GM12891 (cell line): ENCODE measurements around the gene ARHGAP5.

Source experiments
- DNase-seq: peaks from one replicate; pipeline ENCODE4 v3.0.0; 2011; ENCODE audit warnings: low spot score; ENCODE audit not compliant: insufficient read length
- FAIRE-seq: peaks from 2 replicates; lab custom pipeline; 2011; peaks lifted over from hg19 to GRCh38; lab: Jason Lieb, UNC
- PAX5 ChIP-seq: IDR thresholded peaks from 2 replicates; pipeline ENCODE4 v1.6.1; 2011; ENCODE audit warnings: low read length, moderate library complexity, mild to moderate bottlenecking; ENCODE audit not compliant: insufficient read depth, severe bottlenecking
- POLR2A ChIP-seq: IDR thresholded peaks from 2 replicates; pipeline ENCODE4 v1.6.1; 2011; ENCODE audit warnings: low read depth, low read length, control low read depth
- POLR2AphosphoS5 ChIP-seq: IDR thresholded peaks from 2 replicates; pipeline ENCODE4 v1.6.1; 2011; ENCODE audit warnings: low read depth, low read length, control low read depth
- POU2F2 ChIP-seq: IDR thresholded peaks from 2 replicates; pipeline ENCODE4 v1.6.1; 2011; ENCODE audit warnings: low read depth, mild to moderate bottlenecking, control low read depth, low read length, moderate library complexity
- SPI1 ChIP-seq: IDR thresholded peaks from 2 replicates; pipeline ENCODE4 v1.6.1; 2011; ENCODE audit warnings: low read depth, low read length, control low read depth
- TAF1 ChIP-seq: IDR thresholded peaks from 2 replicates; pipeline ENCODE4 v1.6.1; 2011; ENCODE audit warnings: low read depth, low read length, control low read depth

The ARHGAP5 gene

GRCh38 chr14:32200368-32201192, 123.5 kb downstream of the ARHGAP5 start:
- no peak for FAIRE-seq
- TF ChIP-seq SPI1 (peak; percentile 97), PAX5 (no peak)
- DNase-seq, result no peak

- peak; percentile 51 for FAIRE-seq
- TF ChIP-seq PAX5 (no peak), POU2F2 (no peak), TAF1 (no peak), SPI1 (no peak), POLR2A (no peak), POLR2AphosphoS5 (no peak)
- DNase-seq, result peak; percentile 32
Observed at GRCh38 chr14:32201193-32201815, 124.2 kb downstream of the ARHGAP5 start.

- FAIRE-seq (no peak), DNase-seq (no peak)
- TF ChIP-seq POLR2AphosphoS5, result no peak
- TF ChIP-seq POU2F2, result peak; percentile 91
Observed at GRCh38 chr14:32201816-32202490, 124.8 kb downstream of the ARHGAP5 start, which contains the start of gene RNU6-7. RNU6-7 (plus strand) TSS chr14:32202045.

GRCh38 chr14:32202491-32202997, 125.4 kb downstream of the ARHGAP5 start:
- DNase-seq (no peak), FAIRE-seq (no peak)
- TF ChIP-seq PAX5, result no peak
- TF ChIP-seq POLR2AphosphoS5, result no peak
- no peak for TF ChIP-seq SPI1
- TF ChIP-seq POU2F2, result no peak
- TF ChIP-seq POLR2A, result no peak
- no peak for TF ChIP-seq TAF1

- peak; percentile 54 for DNase-seq
Observed at GRCh38 chr14:32202998-32203882, 126.1 kb downstream of the ARHGAP5 start, which contains the start of gene RNU6-8. RNU6-8 (minus strand) TSS chr14:32203269.

GRCh38 chr14:32203928-32204357, 126.8 kb downstream of the ARHGAP5 start:
- TF ChIP-seq POU2F2, result no peak
- no peak for TF ChIP-seq POLR2A
- TF ChIP-seq TAF1, result no peak
- no peak for TF ChIP-seq SPI1
- TF ChIP-seq PAX5, result no peak
- TF ChIP-seq POLR2AphosphoS5, result no peak
- DNase-seq, result no peak
- no peak for FAIRE-seq

More at GRCh38 chr14:32202998-32203882, 126.1 kb downstream of the ARHGAP5 start, which contains the start of gene RNU6-8:
- FAIRE-seq, result peak; percentile 89
- peak; percentile 99 for TF ChIP-seq POU2F2
- TF ChIP-seq POLR2AphosphoS5, result no peak
- no peak for TF ChIP-seq SPI1
- TF ChIP-seq PAX5, result no peak
- peak; percentile 28; the same call in 1 of the 2 replicates for TF ChIP-seq TAF1

- TF ChIP-seq POLR2A (no peak), POU2F2 (no peak), SPI1 (no peak), PAX5 (no peak), TAF1 (no peak), POLR2AphosphoS5 (no peak)
- DNase-seq (no peak), FAIRE-seq (no peak)
Observed at GRCh38 chr14:32205554-32205953, 128.4 kb downstream of the ARHGAP5 start.

- TF ChIP-seq POLR2AphosphoS5 (no peak), POU2F2 (0 out of 2 replicates have a peak, but pooled peaks have one; percentile 17), SPI1 (peak; percentile 93)
- FAIRE-seq (no peak), DNase-seq (no peak)
Observed at GRCh38 chr14:32205984-32206383, 128.9 kb downstream of the ARHGAP5 start.

- FAIRE-seq (no peak), DNase-seq (no peak)
- TF ChIP-seq SPI1 (no peak), POLR2A (no peak), POU2F2 (no peak), TAF1 (no peak), PAX5 (no peak), POLR2AphosphoS5 (no peak)
Observed at GRCh38 chr14:32206552-32206951, 129.4 kb downstream of the ARHGAP5 start.
